HCT116 (cell line): Measurements from ENCODE around the gene CLN3.

Experiments
- CBX3 ChIP-seq: IDR thresholded peaks from 2 replicates; pipeline ENCODE4 v1.6.1; 2012; ENCODE audit warnings: low read depth
- ELF1 ChIP-seq: IDR thresholded peaks from 2 replicates; pipeline ENCODE4 v1.6.1; 2012; ENCODE audit warnings: low read depth, borderline replicate concordance
- EZH2phosphoT487 ChIP-seq: fragments of 200-600 bp; IDR thresholded peaks from 2 replicates; pipeline ENCODE4 v1.6.1; 2018; ENCODE audit warnings: antibody characterized with exemption, borderline replicate concordance
- TF ChIP-seq, protein P1 (sequence below), 3 experiments: fragments of 200-600 bp in 1 of 3; sonication (generic) in 1 of 3; IDR thresholded peaks in 2 of 3; conservative IDR thresholded peaks in 1 of 3; 2 replicates each; pipeline ENCODE4 v1.5.1; 2012 to 2017; ENCODE audit warnings: low read depth in 2 of 3, low read length in 2 of 3, antibody characterized with exemption in 1 of 3, borderline replicate concordance in 1 of 3, control low read depth in 1 of 3, mild to moderate bottlenecking in 1 of 3, mixed read lengths in 1 of 3, mixed run types in 1 of 3, moderate library complexity in 1 of 3; ENCODE audit not compliant: insufficient read depth in 1 of 3

DNA sequence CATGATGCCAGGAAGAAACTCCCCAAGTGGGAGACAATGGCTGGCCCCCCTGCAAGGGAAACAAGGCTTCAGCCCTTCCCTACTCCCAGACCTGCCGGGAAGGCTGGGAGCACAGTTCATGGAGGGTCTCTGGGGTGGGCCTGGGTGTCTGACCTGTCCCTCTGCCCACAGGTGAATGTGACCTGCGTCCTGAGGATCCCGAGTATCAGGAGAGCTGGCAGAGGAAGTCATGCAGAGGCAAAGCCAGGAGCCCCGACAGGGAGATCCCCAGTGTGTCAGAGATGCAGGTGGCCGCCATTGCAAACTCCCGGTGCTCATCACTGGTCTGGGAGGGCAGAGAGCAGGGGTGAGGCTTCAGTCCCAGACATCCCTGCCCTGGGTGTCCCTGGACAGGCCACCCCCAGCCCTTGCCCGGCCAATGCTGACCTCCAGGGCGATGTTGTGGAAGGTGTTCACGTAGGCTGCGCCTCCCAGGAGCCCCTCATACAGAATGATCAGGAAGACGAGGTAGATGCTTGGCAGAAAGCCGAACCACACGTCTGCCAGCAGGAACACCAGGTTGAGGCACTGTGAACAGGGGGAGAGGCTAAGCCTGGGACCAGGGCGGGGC lies 14.5 kb downstream of the CLN3 start:
- TF ChIP-seq, protein P1, sequence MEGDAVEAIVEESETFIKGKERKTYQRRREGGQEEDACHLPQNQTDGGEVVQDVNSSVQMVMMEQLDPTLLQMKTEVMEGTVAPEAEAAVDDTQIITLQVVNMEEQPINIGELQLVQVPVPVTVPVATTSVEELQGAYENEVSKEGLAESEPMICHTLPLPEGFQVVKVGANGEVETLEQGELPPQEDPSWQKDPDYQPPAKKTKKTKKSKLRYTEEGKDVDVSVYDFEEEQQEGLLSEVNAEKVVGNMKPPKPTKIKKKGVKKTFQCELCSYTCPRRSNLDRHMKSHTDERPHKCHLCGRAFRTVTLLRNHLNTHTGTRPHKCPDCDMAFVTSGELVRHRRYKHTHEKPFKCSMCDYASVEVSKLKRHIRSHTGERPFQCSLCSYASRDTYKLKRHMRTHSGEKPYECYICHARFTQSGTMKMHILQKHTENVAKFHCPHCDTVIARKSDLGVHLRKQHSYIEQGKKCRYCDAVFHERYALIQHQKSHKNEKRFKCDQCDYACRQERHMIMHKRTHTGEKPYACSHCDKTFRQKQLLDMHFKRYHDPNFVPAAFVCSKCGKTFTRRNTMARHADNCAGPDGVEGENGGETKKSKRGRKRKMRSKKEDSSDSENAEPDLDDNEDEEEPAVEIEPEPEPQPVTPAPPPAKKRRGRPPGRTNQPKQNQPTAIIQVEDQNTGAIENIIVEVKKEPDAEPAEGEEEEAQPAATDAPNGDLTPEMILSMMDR (IDR thresholded peaks at IDR 0.05 in 2 of 3, conservative IDR thresholded peaks at IDR 0.05 in 1 of 3; ENCODE audit: borderline replicate concordance in 1 of 3, insufficient read depth in 1 of 3, low read depth in 2 of 3, low read length in 2 of 3) = no peak
- TF ChIP-seq EZH2phosphoT487 (no peak), ELF1 (no peak), CBX3 (no peak)
